Ovary (tissue), 3 donors: Measurements from ENCODE around the gene FSD1L.

Source experiments
- EP300 ChIP-seq: sonication (generic); formaldehyde crosslinking; IDR thresholded peaks from one replicate; pipeline ENCODE4 v1.6.1; 2017; ENCODE audit warnings: antibody characterized with exemption
- POLR2A ChIP-seq: fragments of 450-650 bp; IDR thresholded peaks from one replicate; pipeline ENCODE4 v1.6.1; 2017; ENCODE audit warnings: antibody characterized with exemption, mild to moderate bottlenecking, moderate library complexity
- TF ChIP-seq, protein P1 (sequence below), 3 donors: fragments of 450-650 bp in 2 of 3; fragments of 200-600 bp in 1 of 3; IDR thresholded peaks; one replicate each; pipeline versions ENCODE4 v1.5.1 to v1.8.0; 2016 to 2022; ENCODE audit warnings: antibody characterized with exemption in 3 of 3, mild to moderate bottlenecking in 1 of 3
- donor health status: DM: no; HTN: no; CAD: no.

DNA sequence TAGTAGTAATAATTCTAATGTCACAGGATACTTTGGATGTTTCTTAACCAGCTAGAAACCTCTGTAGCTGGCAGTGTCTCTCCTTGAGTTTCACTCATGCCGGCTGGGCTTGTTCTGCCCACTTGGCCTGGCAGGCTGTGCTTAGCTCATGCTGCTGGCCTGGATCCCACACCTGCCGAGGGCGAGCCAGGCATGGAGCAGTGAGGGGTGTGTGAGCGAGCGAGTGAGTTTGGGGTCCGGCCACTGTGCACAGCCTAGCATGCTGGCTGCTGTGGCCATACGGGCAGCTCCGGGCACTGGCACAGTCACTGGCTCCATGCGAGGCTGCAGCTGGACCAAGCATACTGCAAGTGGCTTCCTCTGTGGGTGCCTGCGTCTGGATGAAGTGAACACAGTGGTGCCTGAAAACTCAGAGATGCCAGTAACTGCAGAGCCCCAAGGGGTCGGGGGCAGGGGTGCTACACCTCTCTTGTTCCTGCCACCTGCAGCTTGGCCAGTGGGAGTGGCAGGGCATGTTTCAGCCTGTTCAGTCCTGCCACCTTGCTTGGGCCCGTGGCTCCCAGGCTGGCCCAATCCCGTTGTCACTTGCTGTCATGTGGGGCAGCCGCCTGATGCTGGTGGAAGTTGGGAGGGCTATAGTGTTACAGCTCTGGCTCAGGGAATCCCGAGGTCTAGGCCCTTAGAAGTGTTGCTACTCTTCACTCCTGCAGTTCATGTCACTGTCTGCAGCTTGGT, 9.9 kb downstream of the FSD1L start:
- TF ChIP-seq, protein P1, sequence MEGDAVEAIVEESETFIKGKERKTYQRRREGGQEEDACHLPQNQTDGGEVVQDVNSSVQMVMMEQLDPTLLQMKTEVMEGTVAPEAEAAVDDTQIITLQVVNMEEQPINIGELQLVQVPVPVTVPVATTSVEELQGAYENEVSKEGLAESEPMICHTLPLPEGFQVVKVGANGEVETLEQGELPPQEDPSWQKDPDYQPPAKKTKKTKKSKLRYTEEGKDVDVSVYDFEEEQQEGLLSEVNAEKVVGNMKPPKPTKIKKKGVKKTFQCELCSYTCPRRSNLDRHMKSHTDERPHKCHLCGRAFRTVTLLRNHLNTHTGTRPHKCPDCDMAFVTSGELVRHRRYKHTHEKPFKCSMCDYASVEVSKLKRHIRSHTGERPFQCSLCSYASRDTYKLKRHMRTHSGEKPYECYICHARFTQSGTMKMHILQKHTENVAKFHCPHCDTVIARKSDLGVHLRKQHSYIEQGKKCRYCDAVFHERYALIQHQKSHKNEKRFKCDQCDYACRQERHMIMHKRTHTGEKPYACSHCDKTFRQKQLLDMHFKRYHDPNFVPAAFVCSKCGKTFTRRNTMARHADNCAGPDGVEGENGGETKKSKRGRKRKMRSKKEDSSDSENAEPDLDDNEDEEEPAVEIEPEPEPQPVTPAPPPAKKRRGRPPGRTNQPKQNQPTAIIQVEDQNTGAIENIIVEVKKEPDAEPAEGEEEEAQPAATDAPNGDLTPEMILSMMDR (IDR thresholded peaks at IDR 0.05): no peak
- TF ChIP-seq EP300 (no peak), POLR2A (no peak)
